ENCODE results near the gene PTTG1. TPM values are rescaled to one million over a fixed set of nuclear protein-coding genes. Genes with fewer than 3 reads are reported as not detected.

The PTTG1 gene
- total and polyA plus RNA-seq, 2 of the 4 experiments (the other 2 are of a cell fraction) = 98.6 to 118 TPM

GRCh38 chr5:160442824-160443431 is 21.3 kb downstream of the PTTG1 start:
- ATAC-seq (ENCODE audit: low read depth) (no peak), DNase-seq (no peak)
- intact Hi-C loops (cut with micrococcal nuclease) (no loop called here), in situ Hi-C loops (cut with MboI; ENCODE audit: low sequenced_read_pairs) (no loop called here), dilution Hi-C loops (cut with HindIII; ENCODE audit: low sequenced_read_pairs, unreplicated experiment) (no loop called here)
- no peak overlapping the region for H2BK5ac ChIP-seq (ENCODE audit: low read depth, low read length, poor library complexity, severe bottlenecking)
- H2BK120ac ChIP-seq (ENCODE audit: low read depth, low read length) = no peak overlapping the region
- TF ChIP-seq RCOR1 (IDR thresholded peaks at IDR 0.05; ENCODE audit: insufficient replicate concordance, low read length) (no peak), RAD21 (IDR thresholded peaks at IDR 0.05; ENCODE audit: low read length) (no peak), MAZ (IDR thresholded peaks at IDR 0.05; ENCODE audit: borderline replicate concordance, low read depth, low read length) (no peak), FOS (IDR thresholded peaks at IDR 0.05; ENCODE audit: low read depth, low read length) (no peak), MXI1 (IDR thresholded peaks at IDR 0.05; ENCODE audit: borderline replicate concordance, low read depth, low read length) (no peak), CTCF (conservative IDR thresholded peaks at IDR 0.05; ENCODE audit: low read depth, low read length) (no peak), ELK1 (IDR thresholded peaks at IDR 0.05; ENCODE audit: borderline replicate concordance, low read depth, low read length) (no peak), BHLHE40 (IDR thresholded peaks at IDR 0.05; ENCODE audit: low read depth, low read length) (no peak), POLR2A (IDR thresholded peaks at IDR 0.05; ENCODE audit: low read depth, low read length) (no peak), NFE2L2 (IDR thresholded peaks at IDR 0.05; ENCODE audit: low read depth, low read length) (no peak), SMC3 (IDR thresholded peaks at IDR 0.05; ENCODE audit: low read depth, low read length) (no peak), MAFK (IDR thresholded peaks at IDR 0.05; ENCODE audit: low read depth, low read length) (no peak), USF2 (IDR thresholded peaks at IDR 0.05; ENCODE audit: low read depth, low read length) (no peak)
- H3K9me1 ChIP-seq (ENCODE audit: insufficient read depth, low read length) = no peaks in the 10 kb centered on the region
- 81% methylated on average over 2 of the region's 4 CpGs; no CpG with 5 or more reads in 1 of the 2 experiments for WGBS, 2 experiments (ENCODE audit: extremely low coverage in 2 of 2, insufficient read length in 1 of 2)
- H3K9me3 ChIP-seq (ENCODE audit: control insufficient read depth, insufficient read depth, low read length) = no peaks in the 10 kb centered on the region
- no peak overlapping the region for H3K4me3 ChIP-seq (ENCODE audit: insufficient read depth, low read depth, low read length)
- H3K23ac ChIP-seq (ENCODE audit: low read depth, low read length) = no peak overlapping the region
- no peak overlapping the region; the same call in 1 of the 2 replicates for H4K91ac ChIP-seq (ENCODE audit: insufficient read depth, low read depth, low read length)
- H4K20me1 ChIP-seq (ENCODE audit: insufficient read depth, low read length) = no peaks in the 10 kb centered on the region
- H3K27me3 ChIP-seq (ENCODE audit: control insufficient read depth, insufficient read depth, low read length) = no peaks in the 10 kb centered on the region
- ChIA-PET CTCF (no interaction called here), POLR2A (ENCODE audit: unreplicated experiment) (no interaction called here)
- no peak overlapping the region for H2BK20ac ChIP-seq (ENCODE audit: low read depth, low read length)
- no peak overlapping the region for H3K18ac ChIP-seq (ENCODE audit: low read depth, low read length)
- H3K36me3 ChIP-seq (ENCODE audit: control insufficient read depth, insufficient read depth, low read length) = no peaks in the 10 kb centered on the region
- H2AFZ ChIP-seq (replicated peaks; ENCODE audit: low read length, poor library complexity) = no peak overlapping the region
- no peaks in the 10 kb centered on the region for H3K79me1 ChIP-seq (ENCODE audit: low read depth in 1 of 2, low read length in 2 of 2)
- H2AK5ac ChIP-seq (ENCODE audit: low read depth, low read length) = no peak overlapping the region
- H3K14ac ChIP-seq (replicated peaks; ENCODE audit: low read depth, low read length) = no peak overlapping the region
- H2BK15ac ChIP-seq (ENCODE audit: low read depth, low read length) = no peak overlapping the region
- no peak overlapping the region for H4K5ac ChIP-seq (ENCODE audit: low read depth, low read length)
- H4K8ac ChIP-seq (ENCODE audit: low read depth in 2 of 2, low read length in 2 of 2) = no peak overlapping the region
- no peak overlapping the region for H3K27ac ChIP-seq (ENCODE audit: insufficient read depth, low read length)
- BruUV-seq (replicated peaks) = no TSS peak
- H3K9ac ChIP-seq (ENCODE audit: low read depth, low read length) = no peak overlapping the region
- H3K4me2 ChIP-seq (ENCODE audit: low read depth, low read length) = no peak overlapping the region
- H3K4me1 ChIP-seq (ENCODE audit: control insufficient read depth, insufficient read depth, low read length) = peaks cover 3% of the 10 kb centered on the region; the same call in 1 of the 2 replicates
- no peak overlapping the region for H3K4ac ChIP-seq (ENCODE audit: low read depth, low read length)
- no peak overlapping the region for H2AK9ac ChIP-seq (replicated peaks; ENCODE audit: low read depth, low read length, poor library complexity)
- H3K56ac ChIP-seq (ENCODE audit: extremely low read depth, insufficient read depth, low read length) = no peak overlapping the region

Measured in IMR-90 (cell line).